Activated CD4-positive, alpha-beta T cell treated with anti-CD3 and anti-CD28 coated beads, Interleukin-2, amount 50 U/mL, for 16 hours (primary cell): ENCODE data around the gene PTPRM.
"Not testable (repeated sequence)": the region's sequence is repeated elsewhere in the genome, so short reads cannot be mapped to it uniquely, and the experiment has no call there.

ENCODE experiments used
- DNase-seq: peaks from one replicate; pipeline ENCODE4 v3.0.0-alpha.2; 2020

The PTPRM gene

DNA sequence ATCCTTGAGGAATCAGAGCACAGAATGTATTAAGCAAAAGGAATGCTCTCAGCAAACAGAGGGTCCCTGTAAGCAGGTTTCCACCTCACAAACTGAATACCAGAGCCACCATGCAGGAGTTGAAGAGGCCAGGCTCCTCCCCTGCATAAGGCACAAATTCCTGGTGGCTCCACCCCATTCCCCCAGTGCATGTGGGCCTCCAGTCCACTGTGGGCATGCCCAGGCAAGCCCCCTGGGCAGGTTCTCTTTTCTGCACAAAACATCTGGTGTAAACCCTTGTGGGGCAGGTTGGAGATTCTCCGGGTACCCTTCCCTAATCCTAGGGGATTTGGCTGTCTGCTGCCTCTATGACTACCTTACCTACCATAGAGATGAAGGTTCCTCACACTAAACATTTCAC, 166.5 kb downstream of the PTPRM start:
- DNase-seq: no peak

- DNase-seq: no peak
Observed at GRCh38 chr18:7735196-7735595, 168.1 kb downstream of the PTPRM start.

- no peak for DNase-seq
Observed at GRCh38 chr18:7735626-7736175, 168.6 kb downstream of the PTPRM start.

GRCh38 chr18:7736526-7736925, 169.4 kb downstream of the PTPRM start:
- not testable (repeated sequence) for DNase-seq

- no peak for DNase-seq
Observed at GRCh38 chr18:7737550-7737949, 170.4 kb downstream of the PTPRM start.

GRCh38 chr18:7740821-7741220, 173.7 kb downstream of the PTPRM start:
- no peak for DNase-seq

GRCh38 chr18:7741640-7742039, 174.5 kb downstream of the PTPRM start:
- no peak for DNase-seq

- no peak for DNase-seq
Observed at GRCh38 chr18:7742224-7742623, 175.1 kb downstream of the PTPRM start.

DNA sequence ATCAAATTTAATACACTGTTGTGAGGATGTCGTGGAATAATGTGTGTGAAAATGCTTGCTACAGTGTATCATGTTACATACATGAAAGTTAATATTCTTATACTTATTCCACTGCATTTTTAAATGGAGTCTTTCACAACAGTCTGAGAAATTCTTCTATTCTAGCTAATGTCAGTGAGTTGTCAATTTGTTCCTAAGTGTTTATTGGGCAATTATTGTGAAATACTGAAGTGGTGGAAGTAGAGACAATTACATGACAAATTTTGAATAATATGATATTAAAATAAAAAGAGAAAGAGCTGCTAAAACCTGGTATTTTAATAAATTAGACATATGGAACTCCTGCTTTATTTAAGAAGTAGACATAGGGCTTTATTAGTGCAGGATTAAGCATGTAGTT, 176.1 kb downstream of the PTPRM start:
- no peak for DNase-seq

GRCh38 chr18:7746106-7746505, 179.0 kb downstream of the PTPRM start:
- DNase-seq: no peak

DNA sequence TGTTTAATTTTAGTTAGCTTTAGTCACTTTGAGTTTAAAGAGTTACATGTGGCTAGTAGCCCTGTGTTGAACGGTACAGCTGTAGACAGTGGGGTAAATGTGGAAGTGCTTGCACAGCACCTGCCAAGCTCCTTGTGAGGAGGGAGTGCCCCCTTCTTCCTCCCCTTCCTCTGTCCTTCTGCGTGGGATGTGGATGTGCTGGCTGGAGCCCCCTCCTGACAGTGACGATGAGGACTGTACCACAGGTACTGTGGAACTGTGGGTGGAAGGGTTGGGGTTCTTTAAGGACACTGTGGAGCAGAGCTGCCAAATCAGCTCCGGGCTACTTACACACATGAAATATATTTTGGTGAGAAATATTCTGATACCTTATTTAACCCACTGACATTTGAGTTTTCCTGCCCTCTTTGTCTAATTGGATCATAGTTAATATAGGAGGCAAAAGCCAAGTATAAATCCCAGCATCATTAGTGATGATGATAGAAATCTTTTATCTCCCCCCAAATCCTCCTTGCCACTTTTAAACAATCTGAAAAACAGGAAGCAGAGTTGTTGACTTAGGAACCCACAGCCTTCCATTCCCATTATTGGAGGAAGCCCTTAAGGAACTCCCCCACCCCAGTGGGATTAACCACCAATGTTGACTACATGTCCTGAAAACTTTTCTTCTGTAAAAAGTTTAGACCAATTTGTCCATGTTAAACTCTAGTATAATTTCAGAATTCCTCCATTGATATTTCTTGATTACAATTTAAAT, 181.3 kb downstream of the PTPRM start:
- DNase-seq: no peak

DNA sequence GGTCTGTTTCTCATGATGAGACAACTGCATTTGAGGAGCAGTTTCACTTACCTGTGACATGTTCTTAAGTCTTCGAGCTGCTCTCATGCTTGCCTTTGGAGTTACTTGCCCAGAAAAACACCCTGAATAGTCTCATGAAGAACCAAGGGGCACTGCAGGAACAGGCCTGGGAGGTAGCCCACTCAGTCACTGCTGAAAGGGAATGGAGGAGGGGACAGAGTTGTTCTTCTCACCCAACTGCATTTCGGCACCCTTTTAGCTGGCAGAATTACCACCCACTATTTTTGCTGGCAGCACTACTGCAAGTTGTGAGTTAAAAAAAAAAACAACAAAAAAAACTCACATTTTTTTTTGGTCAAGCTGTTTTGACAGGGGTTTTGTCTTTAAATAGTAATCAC, 181.9 kb downstream of the PTPRM start:
- DNase-seq: no peak

GRCh38 chr18:7749510-7749981, 182.4 kb downstream of the PTPRM start:
- no peak for DNase-seq

DNA sequence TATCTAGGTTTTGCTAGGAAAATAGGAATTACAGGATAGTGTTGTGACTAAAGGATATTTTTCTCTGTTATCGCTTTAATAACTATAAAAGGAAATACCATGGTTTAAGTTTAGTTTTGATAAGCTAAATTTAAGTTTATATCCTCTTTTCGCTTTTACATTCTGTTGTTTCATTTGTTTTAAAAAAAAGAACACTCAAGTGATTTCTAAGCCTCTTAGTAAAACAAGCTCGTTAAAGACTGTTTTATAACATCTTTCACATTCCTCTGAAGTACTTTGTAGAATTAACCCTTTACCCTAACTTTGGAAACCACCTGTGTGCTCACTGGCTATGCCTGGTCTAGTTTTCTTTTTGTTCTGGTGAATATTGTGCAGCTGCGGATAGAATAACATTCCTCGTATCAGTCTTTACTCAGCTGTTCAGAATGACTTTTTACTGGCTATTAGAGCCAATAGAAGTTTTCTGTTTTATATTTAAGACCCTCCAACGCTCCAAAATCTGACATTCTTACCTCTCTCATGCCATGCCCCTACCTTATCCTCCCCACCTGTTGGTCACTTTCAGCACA, 183.1 kb downstream of the PTPRM start:
- no peak for DNase-seq

GRCh38 chr18:7750966-7751365, 183.8 kb downstream of the PTPRM start:
- no peak for DNase-seq

GRCh38 chr18:7754258-7754657, 187.1 kb downstream of the PTPRM start:
- DNase-seq: no peak

DNA sequence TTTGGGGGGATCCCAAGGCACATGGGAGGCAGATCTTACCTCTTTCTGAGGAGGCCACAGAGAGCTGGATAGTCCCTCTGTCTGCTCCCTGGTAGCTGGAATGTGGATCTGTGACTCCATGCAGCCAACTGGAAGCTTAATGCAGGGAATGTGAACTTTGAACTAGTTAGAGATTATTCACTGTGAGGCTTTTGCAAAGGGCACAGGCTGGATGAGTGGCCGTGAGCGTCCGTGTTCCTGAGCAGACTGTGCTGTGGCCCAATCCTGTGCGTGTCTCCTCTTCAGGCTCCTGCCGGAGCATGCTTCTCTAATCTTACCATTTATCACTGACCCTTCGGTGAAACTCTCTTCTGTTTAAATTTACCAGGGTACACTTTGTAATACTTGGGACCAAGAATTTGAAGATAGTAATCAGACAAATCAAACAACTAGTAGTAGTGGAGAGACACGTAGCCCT, 187.6 kb downstream of the PTPRM start:
- no peak for DNase-seq

- DNase-seq: no peak
Observed at GRCh38 chr18:7755753-7756475, 188.8 kb downstream of the PTPRM start.

DNA sequence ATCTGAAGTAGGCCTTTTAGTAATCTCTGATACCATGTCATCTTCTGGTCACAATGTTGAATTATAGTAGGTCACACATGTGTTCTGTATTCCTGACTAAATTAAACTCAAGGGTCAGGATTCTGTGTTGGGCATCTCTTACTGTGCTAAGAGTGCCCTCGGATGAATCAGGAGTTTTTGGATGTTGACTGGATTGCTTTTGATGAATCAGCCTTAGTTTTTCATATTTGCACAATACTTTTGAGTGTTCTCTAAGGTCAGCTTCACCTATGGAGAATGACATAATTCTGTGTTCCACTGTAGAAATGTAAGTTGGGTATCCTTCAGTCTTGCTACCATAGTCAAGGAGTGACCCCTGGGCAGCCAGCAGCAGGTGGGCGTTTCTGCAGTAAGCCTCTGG, 190.1 kb downstream of the PTPRM start:
- no peak for DNase-seq

DNA sequence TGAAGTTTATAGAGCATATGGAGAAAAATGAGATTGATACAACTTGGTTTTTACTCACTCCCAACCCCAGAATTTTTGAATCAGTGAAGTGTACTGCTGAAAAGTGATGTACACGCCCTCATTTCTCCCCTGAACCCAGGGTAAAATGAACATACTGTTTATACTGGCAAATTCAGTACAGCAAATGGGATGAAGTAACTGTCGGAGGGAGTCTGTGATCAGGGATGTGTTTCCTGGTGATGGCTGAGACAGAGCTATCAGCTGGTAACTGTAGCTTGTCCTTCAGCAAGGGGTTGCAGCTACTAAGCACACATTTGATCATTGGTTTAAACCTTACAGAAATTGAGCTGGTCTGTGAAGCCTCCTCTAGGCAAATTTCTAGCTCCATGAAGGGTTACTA, 191.6 kb downstream of the PTPRM start:
- no peak for DNase-seq

DNA sequence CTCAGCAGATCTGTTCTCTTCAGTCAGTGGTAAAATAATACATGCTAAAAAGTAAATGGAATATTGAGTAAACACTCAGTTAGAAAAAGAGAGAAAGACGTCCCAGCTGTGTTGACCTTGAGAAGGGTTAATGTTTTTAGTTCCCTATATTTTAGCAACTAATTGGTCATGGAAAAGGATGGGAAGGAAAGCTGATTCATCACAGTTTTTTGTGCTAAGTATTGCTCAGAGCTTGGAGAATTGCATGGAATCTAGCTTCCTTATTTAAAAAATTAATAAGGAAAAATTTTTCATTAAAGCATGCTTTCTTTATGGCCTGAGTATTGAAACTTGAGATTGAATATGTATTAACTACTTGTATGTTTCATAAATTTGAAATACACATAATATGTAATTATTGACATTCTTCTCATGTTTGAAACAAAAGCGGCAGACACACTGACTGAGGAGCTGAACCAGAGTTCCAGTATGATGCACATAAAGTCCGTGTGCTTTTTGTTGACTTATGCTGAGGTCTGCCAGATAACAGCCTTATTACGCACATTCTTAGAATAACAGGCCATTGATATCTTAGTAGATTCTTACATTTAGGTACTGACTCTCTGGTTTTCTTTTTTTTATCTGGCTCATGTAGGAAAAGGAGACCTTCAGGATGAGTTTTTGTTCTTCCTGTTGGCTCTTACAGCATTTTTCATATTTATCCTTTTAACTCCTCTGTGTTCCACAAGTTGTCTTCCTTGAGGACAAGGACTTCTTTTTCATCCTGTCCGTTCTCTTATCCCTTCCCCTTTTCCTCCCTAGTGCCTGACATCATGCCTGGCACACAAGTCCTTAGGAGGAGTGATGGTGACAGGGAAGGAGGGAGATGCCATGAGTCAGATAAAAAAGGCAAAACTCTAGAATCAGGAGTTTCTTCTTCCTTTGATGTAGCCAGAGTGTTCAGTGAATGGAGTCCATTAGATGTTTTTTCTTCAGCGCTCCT, 194.1 kb downstream of the PTPRM start:
- no peak for DNase-seq

GRCh38 chr18:7764405-7764804, 197.3 kb downstream of the PTPRM start:
- no peak for DNase-seq
